Measurements from ENCODE around the gene ESYT3.
"Not testable (repeated sequence)": the region's sequence is repeated elsewhere in the genome, so short reads cannot be mapped to it uniquely, and the experiment has no call there.

Gene ESYT3

GRCh38 chr3:138423316-138423715 is 11.1 kb upstream of the ESYT3 start:
- peaks cover 2 to 3% of the 10 kb centered on the region in 2 experiments for H3K27me3 ChIP-seq (ENCODE audit: control insufficient read depth in 1 of 2, insufficient read depth in 1 of 2, low read length in 2 of 2)
- H3K4me1 ChIP-seq (ENCODE audit: control insufficient read depth, insufficient read depth, low read depth, low read length): peaks cover 1% of the 10 kb centered on the region
- no peak overlapping the region for H2BK120ac ChIP-seq (ENCODE audit: low read depth, low read length)
- H3K4me2 ChIP-seq (ENCODE audit: low read length, poor library complexity, severe bottlenecking): no peak overlapping the region
- no peak overlapping the region for H3K9ac ChIP-seq (ENCODE audit: low read length)
- H2AK5ac ChIP-seq (ENCODE audit: low read length, severe bottlenecking): no peak overlapping the region
- no peaks in the 10 kb centered on the region for H3K9me3 ChIP-seq (ENCODE audit: control insufficient read depth, low read length)
- H3K14ac ChIP-seq (ENCODE audit: low read length in 2 of 2): no peak overlapping the region
- H2BK15ac ChIP-seq (ENCODE audit: low read depth, poor library complexity, severe bottlenecking): no peak overlapping the region
- H3K27ac ChIP-seq (ENCODE audit: low read length, poor library complexity, severe bottlenecking): no peak overlapping the region
- no peak overlapping the region for H3K23ac ChIP-seq (ENCODE audit: low read length in 2 of 2)
- H2BK12ac ChIP-seq (ENCODE audit: low read length in 2 of 2): no peak overlapping the region
- H3K79me1 ChIP-seq (replicated peaks; ENCODE audit: low read length, poor library complexity, severe bottlenecking): no peaks in the 10 kb centered on the region
- no peak for DNase-seq
- no peak overlapping the region for H3K4ac ChIP-seq (ENCODE audit: low read depth in 1 of 2, low read length in 2 of 2)
- no peaks in the 10 kb centered on the region for H3K36me3 ChIP-seq (ENCODE audit: control insufficient read depth in 1 of 2, insufficient read depth in 2 of 2, low read depth in 1 of 2, low read length in 2 of 2)
- H3K18ac ChIP-seq (ENCODE audit: low read depth in 1 of 2, low read length in 2 of 2): no peak overlapping the region
- H2BK5ac ChIP-seq (ENCODE audit: low read depth, low read length, poor library complexity, severe bottlenecking): no peak overlapping the region
- H2AFZ ChIP-seq (ENCODE audit: low read depth, low read length): no peak overlapping the region
- no peak overlapping the region for H4K8ac ChIP-seq (ENCODE audit: low read length)
- H3K4me3 ChIP-seq (ENCODE audit: insufficient read depth in 1 of 2, low read depth in 1 of 2, low read length in 2 of 2): no peak overlapping the region
- 75% methylated on average over 1 of the region's 1 CpG for WGBS
- H4K91ac ChIP-seq (ENCODE audit: low read length): no peak overlapping the region

- 87% methylated on average over 1 of the region's 2 CpGs for WGBS
- Histone ChIP-seq H3K4me1 (ENCODE audit: control insufficient read depth, insufficient read depth, low read depth, low read length) (peaks cover 1% of the 10 kb centered on the region), H3K36me3 (ENCODE audit: control insufficient read depth in 1 of 2, insufficient read depth in 2 of 2, low read depth in 1 of 2, low read length in 2 of 2) (no peaks in the 10 kb centered on the region), H2BK5ac (ENCODE audit: low read depth, low read length, poor library complexity, severe bottlenecking) (no peak overlapping the region), H2BK120ac (ENCODE audit: low read depth, low read length) (no peak overlapping the region), H3K4me3 (ENCODE audit: insufficient read depth in 1 of 2, low read depth in 1 of 2, low read length in 2 of 2) (no peak overlapping the region), H3K14ac (ENCODE audit: low read length in 2 of 2) (no peak overlapping the region), H3K79me1 (replicated peaks; ENCODE audit: low read length, poor library complexity, severe bottlenecking) (no peaks in the 10 kb centered on the region), H2BK12ac (ENCODE audit: low read length in 2 of 2) (no peak overlapping the region), H3K23ac (ENCODE audit: low read length in 2 of 2) (no peak overlapping the region), H2AFZ (ENCODE audit: low read depth, low read length) (no peak overlapping the region), H4K91ac (ENCODE audit: low read length) (no peak overlapping the region), H3K27ac (ENCODE audit: low read length, poor library complexity, severe bottlenecking) (no peak overlapping the region), H4K8ac (ENCODE audit: low read length) (no peak overlapping the region), H3K9ac (ENCODE audit: low read length) (no peak overlapping the region), H3K27me3 (ENCODE audit: control insufficient read depth in 1 of 2, insufficient read depth in 1 of 2, low read length in 2 of 2) (peaks cover 0 to 3% of the 10 kb centered on the region in 2 experiments), H3K4me2 (ENCODE audit: low read length, poor library complexity, severe bottlenecking) (no peak overlapping the region), H2BK15ac (ENCODE audit: low read depth, poor library complexity, severe bottlenecking) (no peak overlapping the region), H3K9me3 (ENCODE audit: control insufficient read depth, low read length) (no peaks in the 10 kb centered on the region), H3K4ac (ENCODE audit: low read depth in 1 of 2, low read length in 2 of 2) (no peak overlapping the region), H3K18ac (ENCODE audit: low read depth in 1 of 2, low read length in 2 of 2) (no peak overlapping the region), H2AK5ac (ENCODE audit: low read length, severe bottlenecking) (no peak overlapping the region)
- no peak for DNase-seq
Observed at GRCh38 chr3:138424323-138424722, 10.1 kb upstream of the ESYT3 start.

- Histone ChIP-seq H3K4me3 (ENCODE audit: insufficient read depth in 1 of 2, low read depth in 1 of 2, low read length in 2 of 2) (no peak overlapping the region), H2AFZ (ENCODE audit: low read depth, low read length) (no peak overlapping the region), H3K4me2 (ENCODE audit: low read length, poor library complexity, severe bottlenecking) (no peak overlapping the region), H2AK5ac (ENCODE audit: low read length, severe bottlenecking) (no peak overlapping the region), H3K23ac (ENCODE audit: low read length in 2 of 2) (no peak overlapping the region), H3K27ac (ENCODE audit: low read length, poor library complexity, severe bottlenecking) (no peak overlapping the region), H4K8ac (ENCODE audit: low read length) (no peak overlapping the region), H3K4ac (ENCODE audit: low read depth in 1 of 2, low read length in 2 of 2) (no peak overlapping the region), H3K9ac (ENCODE audit: low read length) (no peak overlapping the region), H2BK12ac (ENCODE audit: low read length in 2 of 2) (no peak overlapping the region), H3K79me1 (replicated peaks; ENCODE audit: low read length, poor library complexity, severe bottlenecking) (no peaks in the 10 kb centered on the region), H3K9me3 (ENCODE audit: control insufficient read depth, low read length) (no peaks in the 10 kb centered on the region), H2BK15ac (ENCODE audit: low read depth, poor library complexity, severe bottlenecking) (no peak overlapping the region), H2BK120ac (ENCODE audit: low read depth, low read length) (no peak overlapping the region), H3K4me1 (ENCODE audit: control insufficient read depth, insufficient read depth, low read depth, low read length) (peaks cover 1% of the 10 kb centered on the region), H3K27me3 (ENCODE audit: control insufficient read depth in 1 of 2, insufficient read depth in 1 of 2, low read length in 2 of 2) (peaks cover 1 to 9% of the 10 kb centered on the region in 2 experiments), H3K36me3 (ENCODE audit: control insufficient read depth in 1 of 2, insufficient read depth in 2 of 2, low read depth in 1 of 2, low read length in 2 of 2) (no peaks in the 10 kb centered on the region), H3K14ac (ENCODE audit: low read length in 2 of 2) (no peak overlapping the region), H4K91ac (ENCODE audit: low read length) (no peak overlapping the region), H2BK5ac (ENCODE audit: low read depth, low read length, poor library complexity, severe bottlenecking) (no peak overlapping the region), H3K18ac (ENCODE audit: low read depth in 1 of 2, low read length in 2 of 2) (no peak overlapping the region)
- peak; percentile 39 for DNase-seq
- 68% methylated on average over 3 of the region's 3 CpGs for WGBS
Observed at GRCh38 chr3:138426211-138426610, 8.2 kb upstream of the ESYT3 start.

GRCh38 chr3:138426754-138427153 is 7.7 kb upstream of the ESYT3 start:
- H3K4ac ChIP-seq (ENCODE audit: low read depth in 1 of 2, low read length in 2 of 2); H4K8ac ChIP-seq (ENCODE audit: low read length); H2BK120ac ChIP-seq (ENCODE audit: low read depth, low read length); H3K9ac ChIP-seq (ENCODE audit: low read length); DNase-seq; H2BK5ac ChIP-seq (ENCODE audit: low read depth, low read length, poor library complexity, severe bottlenecking); H3K27me3 ChIP-seq (ENCODE audit: control insufficient read depth in 1 of 2, insufficient read depth in 1 of 2, low read length in 2 of 2); H3K9me3 ChIP-seq (ENCODE audit: control insufficient read depth, low read length); H2AK5ac ChIP-seq (ENCODE audit: low read length, severe bottlenecking); H2BK12ac ChIP-seq (ENCODE audit: low read length in 2 of 2); H3K27ac ChIP-seq (ENCODE audit: low read length, poor library complexity, severe bottlenecking); H3K14ac ChIP-seq (ENCODE audit: low read length in 2 of 2); H2AFZ ChIP-seq (ENCODE audit: low read depth, low read length); H3K18ac ChIP-seq (ENCODE audit: low read depth in 1 of 2, low read length in 2 of 2); H3K23ac ChIP-seq (ENCODE audit: low read length in 2 of 2); H3K4me1 ChIP-seq (ENCODE audit: control insufficient read depth, insufficient read depth, low read depth, low read length); H2BK15ac ChIP-seq (ENCODE audit: low read depth, poor library complexity, severe bottlenecking); H4K91ac ChIP-seq (ENCODE audit: low read length); H3K36me3 ChIP-seq (ENCODE audit: control insufficient read depth in 1 of 2, insufficient read depth in 2 of 2, low read depth in 1 of 2, low read length in 2 of 2); H3K79me1 ChIP-seq (replicated peaks; ENCODE audit: low read length, poor library complexity, severe bottlenecking); H3K4me2 ChIP-seq (ENCODE audit: low read length, poor library complexity, severe bottlenecking); H3K4me3 ChIP-seq (ENCODE audit: insufficient read depth in 1 of 2, low read depth in 1 of 2, low read length in 2 of 2): not testable (repeated sequence)
- WGBS: 100% methylated on average over 1 of the region's 4 CpGs
